ENCODE data around the gene KCNA10.

The KCNA10 gene

DNA sequence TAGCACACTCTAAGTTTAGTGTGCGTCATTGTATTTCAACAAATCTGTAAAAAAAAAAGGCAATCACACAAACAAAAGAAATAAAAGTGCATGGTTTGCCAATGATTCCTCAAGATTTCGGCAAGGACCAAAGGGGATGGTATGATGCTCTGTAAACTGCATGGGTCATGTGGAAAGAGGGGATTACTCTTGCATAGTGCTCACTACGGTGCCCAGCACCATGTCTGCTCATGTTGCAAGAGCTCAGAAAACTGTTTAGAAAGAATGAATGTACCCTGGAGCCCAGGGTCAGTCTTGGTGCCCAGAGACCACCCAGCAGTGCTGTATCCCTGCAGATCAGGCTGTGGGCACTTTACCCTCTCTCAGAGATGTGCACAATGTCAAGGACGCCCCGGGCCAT lies 3.6 kb upstream of the KCNA10 start:
- H3K27me3 ChIP-seq (replicated peaks; ENCODE audit: insufficient read depth, low read length): no peaks in the 10 kb centered on the region
- H3K27ac ChIP-seq (ENCODE audit: low read length): no peak overlapping the region
- no peak overlapping the region for H3K4me2 ChIP-seq (ENCODE audit: low read depth, low read length)

DNA sequence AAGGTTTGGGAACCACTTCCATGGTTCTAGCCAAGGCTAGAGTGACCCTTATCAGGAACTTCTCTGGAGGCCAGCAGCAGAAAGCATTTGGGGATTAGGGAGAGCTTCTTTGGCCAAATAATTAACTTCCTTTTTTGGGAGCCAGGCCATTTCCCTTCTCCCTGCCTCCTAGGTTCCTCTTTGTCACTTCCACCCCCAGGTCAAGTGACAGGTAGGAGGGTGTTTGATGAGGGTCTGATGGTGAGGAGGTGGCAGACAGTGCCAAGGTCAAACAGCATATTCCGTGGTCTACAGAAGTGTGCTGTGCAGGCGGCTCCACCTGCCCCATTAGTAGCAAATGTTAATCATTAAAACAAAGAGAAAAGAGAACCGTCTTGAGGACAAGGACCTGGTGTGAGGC lies 1.9 kb upstream of the KCNA10 start:
- H2AFZ ChIP-seq (ENCODE audit: low read length): no peak overlapping the region
- H3K4me3 ChIP-seq (ENCODE audit: low read length): no peak overlapping the region
- TF ChIP-seq, protein P1, sequence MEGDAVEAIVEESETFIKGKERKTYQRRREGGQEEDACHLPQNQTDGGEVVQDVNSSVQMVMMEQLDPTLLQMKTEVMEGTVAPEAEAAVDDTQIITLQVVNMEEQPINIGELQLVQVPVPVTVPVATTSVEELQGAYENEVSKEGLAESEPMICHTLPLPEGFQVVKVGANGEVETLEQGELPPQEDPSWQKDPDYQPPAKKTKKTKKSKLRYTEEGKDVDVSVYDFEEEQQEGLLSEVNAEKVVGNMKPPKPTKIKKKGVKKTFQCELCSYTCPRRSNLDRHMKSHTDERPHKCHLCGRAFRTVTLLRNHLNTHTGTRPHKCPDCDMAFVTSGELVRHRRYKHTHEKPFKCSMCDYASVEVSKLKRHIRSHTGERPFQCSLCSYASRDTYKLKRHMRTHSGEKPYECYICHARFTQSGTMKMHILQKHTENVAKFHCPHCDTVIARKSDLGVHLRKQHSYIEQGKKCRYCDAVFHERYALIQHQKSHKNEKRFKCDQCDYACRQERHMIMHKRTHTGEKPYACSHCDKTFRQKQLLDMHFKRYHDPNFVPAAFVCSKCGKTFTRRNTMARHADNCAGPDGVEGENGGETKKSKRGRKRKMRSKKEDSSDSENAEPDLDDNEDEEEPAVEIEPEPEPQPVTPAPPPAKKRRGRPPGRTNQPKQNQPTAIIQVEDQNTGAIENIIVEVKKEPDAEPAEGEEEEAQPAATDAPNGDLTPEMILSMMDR (IDR thresholded peaks at IDR 0.05; ENCODE audit: low read length): no peak
- no peak for TF ChIP-seq EZH2 (optimal IDR thresholded peaks at IDR 0.05; ENCODE audit: low read depth, low read length)
- no peak for TF ChIP-seq EZH2phosphoT487 (IDR thresholded peaks at IDR 0.05; ENCODE audit: low read length)
- no peak for DNase-seq
- no peaks in the 10 kb centered on the region for H3K4me1 ChIP-seq (ENCODE audit: low read length)
- H3K9ac ChIP-seq (ENCODE audit: low read length): no peak overlapping the region
- no peaks in the 10 kb centered on the region for H3K9me3 ChIP-seq (replicated peaks; ENCODE audit: insufficient read depth, low read length)
- no peaks in the 10 kb centered on the region for H4K20me1 ChIP-seq (ENCODE audit: insufficient read depth, low read length)
- no peaks in the 10 kb centered on the region for H3F3A ChIP-seq (ENCODE audit: insufficient read depth, low read length)
- H3K36me3 ChIP-seq (replicated peaks; ENCODE audit: insufficient read depth, low read length): no peaks in the 10 kb centered on the region
- no peaks in the 10 kb centered on the region for H3K79me2 ChIP-seq (ENCODE audit: low read length)
- no peak overlapping the region for H3K27ac ChIP-seq (ENCODE audit: low read length)
- no peaks in the 10 kb centered on the region for H3K27me3 ChIP-seq (replicated peaks; ENCODE audit: insufficient read depth, low read length)
- no peak overlapping the region for H3K4me2 ChIP-seq (ENCODE audit: low read depth, low read length)
- no peaks in the 10 kb centered on the region for H3K9me2 ChIP-seq (replicated peaks; ENCODE audit: insufficient read depth, low read length)

More for the DNA sequence above, 3.6 kb upstream of the KCNA10 start:
- no peak overlapping the region for H3K4me3 ChIP-seq (ENCODE audit: low read length)
- no peaks in the 10 kb centered on the region for H3K79me2 ChIP-seq (ENCODE audit: low read length)
- no peak for TF ChIP-seq EZH2 (optimal IDR thresholded peaks at IDR 0.05; ENCODE audit: low read depth, low read length)
- TF ChIP-seq EZH2phosphoT487 (IDR thresholded peaks at IDR 0.05; ENCODE audit: low read length): no peak
- TF ChIP-seq, protein P1 (IDR thresholded peaks at IDR 0.05; ENCODE audit: low read length): no peak
- no peaks in the 10 kb centered on the region for H4K20me1 ChIP-seq (ENCODE audit: insufficient read depth, low read length)
- H3K36me3 ChIP-seq (replicated peaks; ENCODE audit: insufficient read depth, low read length): no peaks in the 10 kb centered on the region
- no peak for DNase-seq
- no peaks in the 10 kb centered on the region for H3K9me2 ChIP-seq (replicated peaks; ENCODE audit: insufficient read depth, low read length)
- no peak overlapping the region for H2AFZ ChIP-seq (ENCODE audit: low read length)
- H3K9ac ChIP-seq (ENCODE audit: low read length): no peak overlapping the region
- no peaks in the 10 kb centered on the region for H3K4me1 ChIP-seq (ENCODE audit: low read length)
- no peaks in the 10 kb centered on the region for H3K9me3 ChIP-seq (replicated peaks; ENCODE audit: insufficient read depth, low read length)
- H3F3A ChIP-seq (ENCODE audit: insufficient read depth, low read length): no peaks in the 10 kb centered on the region

DNA sequence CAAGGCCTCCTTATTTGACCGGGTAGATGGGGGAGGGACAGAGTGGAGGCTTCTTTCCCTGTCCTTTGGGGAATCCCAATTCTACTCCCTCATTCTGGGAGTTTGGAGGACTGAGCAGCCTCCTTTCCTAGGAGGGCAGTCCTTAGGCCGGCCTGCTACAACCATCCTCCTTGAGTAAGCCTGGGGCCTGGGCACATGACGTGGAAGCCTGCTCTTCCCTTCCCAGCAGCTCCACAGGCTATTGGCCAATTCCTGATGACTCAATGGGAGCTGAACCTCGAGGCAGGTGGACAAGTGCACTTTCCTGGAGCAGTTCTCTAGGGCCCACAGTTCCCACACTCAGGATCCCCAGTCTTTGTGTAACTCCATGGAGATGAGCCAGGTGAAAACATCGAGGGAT lies 3.1 kb downstream of the KCNA10 start:
- TF ChIP-seq EZH2 (optimal IDR thresholded peaks at IDR 0.05; ENCODE audit: low read depth, low read length): no peak
- no peak for TF ChIP-seq EZH2phosphoT487 (IDR thresholded peaks at IDR 0.05; ENCODE audit: low read length)
- TF ChIP-seq, protein P1 (IDR thresholded peaks at IDR 0.05; ENCODE audit: low read length): no peak
- Histone ChIP-seq H4K20me1 (ENCODE audit: insufficient read depth, low read length) (no peaks in the 10 kb centered on the region), H3K27ac (ENCODE audit: low read length) (no peak overlapping the region), H3K79me2 (ENCODE audit: low read length) (no peaks in the 10 kb centered on the region), H3K36me3 (replicated peaks; ENCODE audit: insufficient read depth, low read length) (no peaks in the 10 kb centered on the region), H3K4me3 (ENCODE audit: low read length) (no peak overlapping the region), H3K9ac (ENCODE audit: low read length) (no peak overlapping the region), H3K27me3 (replicated peaks; ENCODE audit: insufficient read depth, low read length) (no peaks in the 10 kb centered on the region), H2AFZ (ENCODE audit: low read length) (no peak overlapping the region), H3K4me1 (ENCODE audit: low read length) (no peaks in the 10 kb centered on the region), H3K9me2 (replicated peaks; ENCODE audit: insufficient read depth, low read length) (no peaks in the 10 kb centered on the region), H3F3A (ENCODE audit: insufficient read depth, low read length) (no peaks in the 10 kb centered on the region), H3K9me3 (replicated peaks; ENCODE audit: insufficient read depth, low read length) (no peaks in the 10 kb centered on the region), H3K4me2 (ENCODE audit: low read depth, low read length) (no peak overlapping the region)
- DNase-seq: no peak

Measured in MM.1S (cell line).